ENCODE data around the gene GTF3C1. TPM values are rescaled to one million over a fixed set of nuclear protein-coding genes. Genes with fewer than 3 reads are reported as not detected.

GTF3C1 gene
- polyA plus RNA-seq, 1 donor from 2014 or later, result 54.0 TPM

DNA sequence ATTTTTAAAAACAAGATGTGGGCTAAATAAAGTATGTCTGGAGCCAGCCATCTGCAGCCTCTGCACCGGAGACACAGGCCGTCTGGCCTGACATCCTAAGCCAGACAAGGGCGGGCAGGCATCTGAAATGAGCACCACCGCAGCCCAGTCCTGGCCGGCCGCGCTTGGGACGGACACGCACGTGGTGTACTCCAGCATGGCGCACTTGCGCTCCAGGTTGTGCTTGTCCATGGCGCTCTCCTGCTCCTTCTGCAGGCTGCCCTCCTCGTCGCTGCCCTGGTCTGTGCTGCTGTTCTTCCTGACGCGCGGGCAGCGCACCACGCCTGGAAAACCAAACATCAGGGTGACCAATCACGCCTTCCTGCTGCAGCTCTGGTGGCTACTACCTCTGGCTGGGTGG, 60.3 kb downstream of the GTF3C1 start:
- Histone ChIP-seq H3K4me3 (ENCODE audit: low read length) (no peak overlapping the region), H2AFZ (ENCODE audit: low read depth, low read length) (no peak overlapping the region), H3K9ac (ENCODE audit: low read length) (no peak overlapping the region), H3K27ac (ENCODE audit: low read length) (no peak overlapping the region), H3K4me2 (ENCODE audit: low read length) (no peak overlapping the region), H3K9me2 (ENCODE audit: insufficient read depth, low read length) (no peaks in the 10 kb centered on the region), H3K27me3 (ENCODE audit: insufficient read depth, low read depth, low read length) (no peaks in the 10 kb centered on the region), H3F3A (ENCODE audit: insufficient read depth, low read length, poor library complexity, severe bottlenecking) (no peaks in the 10 kb centered on the region), H3K9me3 (ENCODE audit: low read length) (no peaks in the 10 kb centered on the region), H3K36me3 (ENCODE audit: insufficient read depth, low read length) (peaks cover 8% of the 10 kb centered on the region), H4K20me1 (ENCODE audit: insufficient read depth) (no peaks in the 10 kb centered on the region), H3K79me2 (replicated peaks; ENCODE audit: insufficient read depth, low read length) (no peaks in the 10 kb centered on the region)
- TF ChIP-seq EP300 (conservative IDR thresholded peaks at IDR 0.05; ENCODE audit: poor library complexity, severe bottlenecking) (no peak), EZH2 (IDR thresholded peaks at IDR 0.05; ENCODE audit: borderline replicate concordance, insufficient read depth, low read length, poor library complexity, severe bottlenecking) (no peak), MXI1 (conservative IDR thresholded peaks at IDR 0.05; ENCODE audit: poor library complexity, severe bottlenecking) (no peak), RAD21 (conservative IDR thresholded peaks at IDR 0.05) (no peak), SMC3 (conservative IDR thresholded peaks at IDR 0.05; ENCODE audit: poor library complexity) (no peak), POLR2AphosphoS5 (IDR thresholded peaks at IDR 0.05) (no peak), TAF1 (IDR thresholded peaks at IDR 0.05; ENCODE audit: low read depth) (no peak)
- TF ChIP-seq, protein P1, sequence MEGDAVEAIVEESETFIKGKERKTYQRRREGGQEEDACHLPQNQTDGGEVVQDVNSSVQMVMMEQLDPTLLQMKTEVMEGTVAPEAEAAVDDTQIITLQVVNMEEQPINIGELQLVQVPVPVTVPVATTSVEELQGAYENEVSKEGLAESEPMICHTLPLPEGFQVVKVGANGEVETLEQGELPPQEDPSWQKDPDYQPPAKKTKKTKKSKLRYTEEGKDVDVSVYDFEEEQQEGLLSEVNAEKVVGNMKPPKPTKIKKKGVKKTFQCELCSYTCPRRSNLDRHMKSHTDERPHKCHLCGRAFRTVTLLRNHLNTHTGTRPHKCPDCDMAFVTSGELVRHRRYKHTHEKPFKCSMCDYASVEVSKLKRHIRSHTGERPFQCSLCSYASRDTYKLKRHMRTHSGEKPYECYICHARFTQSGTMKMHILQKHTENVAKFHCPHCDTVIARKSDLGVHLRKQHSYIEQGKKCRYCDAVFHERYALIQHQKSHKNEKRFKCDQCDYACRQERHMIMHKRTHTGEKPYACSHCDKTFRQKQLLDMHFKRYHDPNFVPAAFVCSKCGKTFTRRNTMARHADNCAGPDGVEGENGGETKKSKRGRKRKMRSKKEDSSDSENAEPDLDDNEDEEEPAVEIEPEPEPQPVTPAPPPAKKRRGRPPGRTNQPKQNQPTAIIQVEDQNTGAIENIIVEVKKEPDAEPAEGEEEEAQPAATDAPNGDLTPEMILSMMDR (IDR thresholded peaks at IDR 0.05; ENCODE audit: poor library complexity, severe bottlenecking), result no peak
- TF ChIP-seq, protein P2, sequence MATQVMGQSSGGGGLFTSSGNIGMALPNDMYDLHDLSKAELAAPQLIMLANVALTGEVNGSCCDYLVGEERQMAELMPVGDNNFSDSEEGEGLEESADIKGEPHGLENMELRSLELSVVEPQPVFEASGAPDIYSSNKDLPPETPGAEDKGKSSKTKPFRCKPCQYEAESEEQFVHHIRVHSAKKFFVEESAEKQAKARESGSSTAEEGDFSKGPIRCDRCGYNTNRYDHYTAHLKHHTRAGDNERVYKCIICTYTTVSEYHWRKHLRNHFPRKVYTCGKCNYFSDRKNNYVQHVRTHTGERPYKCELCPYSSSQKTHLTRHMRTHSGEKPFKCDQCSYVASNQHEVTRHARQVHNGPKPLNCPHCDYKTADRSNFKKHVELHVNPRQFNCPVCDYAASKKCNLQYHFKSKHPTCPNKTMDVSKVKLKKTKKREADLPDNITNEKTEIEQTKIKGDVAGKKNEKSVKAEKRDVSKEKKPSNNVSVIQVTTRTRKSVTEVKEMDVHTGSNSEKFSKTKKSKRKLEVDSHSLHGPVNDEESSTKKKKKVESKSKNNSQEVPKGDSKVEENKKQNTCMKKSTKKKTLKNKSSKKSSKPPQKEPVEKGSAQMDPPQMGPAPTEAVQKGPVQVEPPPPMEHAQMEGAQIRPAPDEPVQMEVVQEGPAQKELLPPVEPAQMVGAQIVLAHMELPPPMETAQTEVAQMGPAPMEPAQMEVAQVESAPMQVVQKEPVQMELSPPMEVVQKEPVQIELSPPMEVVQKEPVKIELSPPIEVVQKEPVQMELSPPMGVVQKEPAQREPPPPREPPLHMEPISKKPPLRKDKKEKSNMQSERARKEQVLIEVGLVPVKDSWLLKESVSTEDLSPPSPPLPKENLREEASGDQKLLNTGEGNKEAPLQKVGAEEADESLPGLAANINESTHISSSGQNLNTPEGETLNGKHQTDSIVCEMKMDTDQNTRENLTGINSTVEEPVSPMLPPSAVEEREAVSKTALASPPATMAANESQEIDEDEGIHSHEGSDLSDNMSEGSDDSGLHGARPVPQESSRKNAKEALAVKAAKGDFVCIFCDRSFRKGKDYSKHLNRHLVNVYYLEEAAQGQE (IDR thresholded peaks at IDR 0.05; ENCODE audit: borderline replicate concordance), result no peak

DNA sequence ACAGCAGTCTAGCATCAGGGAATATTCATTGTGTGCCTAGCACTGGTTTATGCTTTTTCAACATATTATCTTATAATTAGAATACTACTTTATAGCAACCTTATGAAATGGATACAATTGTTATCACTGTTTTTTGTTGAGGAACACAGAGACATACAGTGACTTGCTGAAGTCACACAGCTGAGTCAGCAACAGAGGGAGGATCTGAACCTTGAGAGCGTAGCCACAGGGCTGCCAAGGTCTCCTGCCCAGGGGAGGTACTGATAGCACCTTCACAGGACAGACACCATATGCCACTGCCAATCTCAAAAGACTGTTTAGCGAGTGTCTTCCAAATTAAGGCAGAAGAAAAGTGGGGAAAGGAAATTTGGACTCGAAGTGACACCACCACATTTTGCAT, 63.0 kb downstream of the GTF3C1 start:
- Histone ChIP-seq H2AFZ (ENCODE audit: low read depth, low read length) (no peak overlapping the region), H3K9ac (ENCODE audit: low read length) (no peak overlapping the region), H3K36me3 (ENCODE audit: insufficient read depth, low read length) (peaks cover 8% of the 10 kb centered on the region), H3K4me2 (ENCODE audit: low read length) (no peak overlapping the region), H3K79me2 (replicated peaks; ENCODE audit: insufficient read depth, low read length) (no peaks in the 10 kb centered on the region), H3K27me3 (ENCODE audit: insufficient read depth, low read depth, low read length) (no peaks in the 10 kb centered on the region), H4K20me1 (ENCODE audit: insufficient read depth) (no peaks in the 10 kb centered on the region), H3K9me3 (ENCODE audit: low read length) (no peaks in the 10 kb centered on the region), H3F3A (ENCODE audit: insufficient read depth, low read length, poor library complexity, severe bottlenecking) (no peaks in the 10 kb centered on the region), H3K9me2 (ENCODE audit: insufficient read depth, low read length) (no peaks in the 10 kb centered on the region), H3K4me3 (ENCODE audit: low read length) (no peak overlapping the region), H3K27ac (ENCODE audit: low read length) (no peak overlapping the region)
- TF ChIP-seq MXI1 (conservative IDR thresholded peaks at IDR 0.05; ENCODE audit: poor library complexity, severe bottlenecking), result no peak
- TF ChIP-seq EP300 (conservative IDR thresholded peaks at IDR 0.05; ENCODE audit: poor library complexity, severe bottlenecking), result no peak
- TF ChIP-seq SMC3 (conservative IDR thresholded peaks at IDR 0.05; ENCODE audit: poor library complexity), result no peak
- no peak for TF ChIP-seq TAF1 (IDR thresholded peaks at IDR 0.05; ENCODE audit: low read depth)
